K562 (cell line): Measurements from ENCODE around the gene B3GAT3. TPM values are rescaled to one million over a fixed set of nuclear protein-coding genes. Genes with fewer than 3 reads are reported as not detected.
A peak's percentile ranks its signal among the peaks of the same experiment; 100 is the strongest.

Experiments used
- KAT8 ChIP-seq: fragments of 450-650 bp; IDR thresholded peaks from 2 replicates; pipeline ENCODE4 v1.6.1; 2016; ENCODE audit warnings: low read depth, mild to moderate bottlenecking
- MCM5 ChIP-seq: fragments of 450-650 bp; IDR thresholded peaks from 2 replicates; pipeline ENCODE4 v1.6.1; 2016; ENCODE audit warnings: low read depth
- MYBL2 ChIP-seq, 2 experiments: fragments of 450-650 bp in 1 of 2; sonication (generic) in 1 of 2; formaldehyde crosslinking in 1 of 2; IDR thresholded peaks; 2 replicates each; pipeline versions ENCODE4 v1.6.1 to v1.8.1; 2017 to 2022; ENCODE audit warnings: borderline replicate concordance in 1 of 2, inconsistent platforms in 1 of 2, low read depth in 1 of 2, mild to moderate bottlenecking in 1 of 2, missing genetic modification reagents in 1 of 2, moderate library complexity in 1 of 2
- NBN ChIP-seq: fragments of 450-650 bp; IDR thresholded peaks from 2 replicates; pipeline ENCODE4 v1.6.1; 2016; ENCODE audit warnings: low read depth, mild to moderate bottlenecking
- NFRKB ChIP-seq: fragments of 450-650 bp; IDR thresholded peaks from 2 replicates; pipeline ENCODE4 v1.6.1; 2016; ENCODE audit warnings: low read depth
- OTX1 ChIP-seq: fragments of 450-650 bp; formaldehyde crosslinking; IDR thresholded peaks from 2 replicates; pipeline ENCODE4 v1.4.0; 2022; ENCODE audit warnings: mild to moderate bottlenecking
- PHF21A ChIP-seq: fragments of 450-650 bp; IDR thresholded peaks from 2 replicates; pipeline ENCODE4 v1.6.1; 2017; ENCODE audit warnings: low read depth, borderline replicate concordance
- RBM25 ChIP-seq: fragments of 200-400 bp; formaldehyde crosslinking; IDR thresholded peaks from 2 replicates; pipeline ENCODE4 v1.6.1; 2018; ENCODE audit warnings: low read length, low read depth, moderate library complexity; ENCODE audit not compliant: severe bottlenecking
- SRSF9 ChIP-seq: fragments of 200-400 bp; formaldehyde crosslinking; IDR thresholded peaks from 2 replicates; pipeline ENCODE4 v1.6.1; 2017; ENCODE audit warnings: low read depth, low read length, borderline replicate concordance
- TAL1 ChIP-seq: fragments of 450-650 bp; IDR thresholded peaks from 2 replicates; pipeline ENCODE4 v1.6.1; 2016; ENCODE audit warnings: mild to moderate bottlenecking
- ZNF766 ChIP-seq: fragments of 200-800 bp; sonication (Bioruptor generic); conservative IDR thresholded peaks from 2 replicates; pipeline ENCODE4 v1.6.1; 2016; ENCODE audit warnings: missing genetic modification characterization, missing compliant biosample characterization
- polyA plus RNA-seq, 8 experiments: library from polyadenylated mRNA; depleted of rRNA in 4 of 8; stranded (reverse) in 5 of 8; unstranded in 3 of 8; fragments of >200 nt; fragmentation: Nextera tagmentation in 2 of 8; fragmentation: Illumina TruSeq in 1 of 8; extraction: Ambion mirVana in 2 of 8; extraction: Trizol in 1 of 8; gene quantifications; 2 replicates each; pipeline versions ENCODE4 v1.2.1 to v1.2.3, GENCODE V29; 2011 to 2014; ENCODE audit warnings: inconsistent platforms in 1 of 8, missing spikeins in 1 of 8
- total RNA-seq, 7 experiments: library from RNA; depleted of rRNA in 6 of 7; stranded (reverse); fragments of >200 nt in 6 of 7; fragmentation: Illumina TruSeq in 2 of 7; extraction: Trizol in 2 of 7; gene quantifications; 2 replicates each; pipeline versions ENCODE4 v1.2.1 to v1.2.3, GENCODE V29; 2011 to 2021; ENCODE audit warnings: low replicate concordance in 1 of 7
- TF ChIP-seq, protein P1 (sequence below): fragments of 450-650 bp; IDR thresholded peaks from 2 replicates; pipeline ENCODE4 v1.6.1; 2016; ENCODE audit warnings: low read depth
- TF ChIP-seq, protein P2 (sequence below): fragments of 450-650 bp; IDR thresholded peaks from one replicate; pipeline ENCODE4 v1.6.1; 2018; ENCODE audit warnings: mild to moderate bottlenecking, moderate library complexity; ENCODE audit not compliant: partially characterized antibody
- TF ChIP-seq, protein P3 (sequence below), 2 experiments: fragments of 200-800 bp in 1 of 2; sonication (Bioruptor generic) in 1 of 2; sonication (generic) in 1 of 2; formaldehyde crosslinking in 1 of 2; IDR thresholded peaks in 1 of 2; conservative IDR thresholded peaks in 1 of 2; 2 replicates each; pipeline versions ENCODE4 v1.5.0 to v1.6.1; 2016 to 2020; ENCODE audit warnings: missing compliant biosample characterization in 1 of 2, missing genetic modification characterization in 1 of 2, missing genetic modification reagents in 1 of 2
- TF ChIP-seq, protein P4 (sequence below): fragments of 450-650 bp; IDR thresholded peaks from 2 replicates; pipeline ENCODE4 v1.6.1; 2016; ENCODE audit warnings: missing biosample characterization, missing genetic modification characterization

Gene B3GAT3
- total and polyA plus RNA-seq, 9 of the 15 experiments (the other 6 are each of a cell fraction or from before 2014, with no cell fraction given), result 0.30 to 64.0 (median 21.4) TPM

DNA sequence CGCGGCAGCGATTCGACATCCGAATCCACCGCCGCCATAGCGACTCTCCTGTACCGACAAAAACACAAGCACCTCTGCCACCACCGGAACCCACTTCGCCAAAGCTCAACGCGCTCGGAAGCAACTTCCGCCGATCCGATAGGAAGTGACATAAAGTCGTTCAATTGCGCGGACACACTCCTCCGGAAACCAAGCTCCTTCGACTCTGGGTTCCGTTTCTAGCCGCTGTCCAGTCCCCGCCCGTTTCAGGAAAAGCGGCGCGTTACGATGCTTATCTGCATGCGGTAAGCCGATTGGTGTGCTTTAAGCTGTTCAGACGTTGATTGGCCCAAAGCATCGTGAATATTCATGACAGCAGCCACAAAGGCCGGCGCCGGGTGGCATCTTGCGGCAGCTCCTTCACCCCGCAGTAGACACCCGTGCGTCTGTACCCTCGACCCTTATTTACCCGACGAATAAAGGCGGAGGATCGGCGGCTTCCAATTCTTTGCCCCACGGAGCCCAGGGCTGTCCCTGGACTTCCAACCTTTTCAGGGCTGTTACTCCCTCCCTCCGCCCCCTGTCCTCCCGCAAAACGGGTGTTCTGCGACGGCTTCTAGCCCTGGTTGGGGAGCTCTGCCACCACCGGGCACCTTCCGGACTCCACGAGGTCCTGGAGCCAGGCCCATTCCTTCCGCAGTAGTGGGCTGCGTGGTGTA lies 30.2 kb downstream of the B3GAT3 start, which contains the start of gene TUT1 (continued):
- TF ChIP-seq, protein P1, sequence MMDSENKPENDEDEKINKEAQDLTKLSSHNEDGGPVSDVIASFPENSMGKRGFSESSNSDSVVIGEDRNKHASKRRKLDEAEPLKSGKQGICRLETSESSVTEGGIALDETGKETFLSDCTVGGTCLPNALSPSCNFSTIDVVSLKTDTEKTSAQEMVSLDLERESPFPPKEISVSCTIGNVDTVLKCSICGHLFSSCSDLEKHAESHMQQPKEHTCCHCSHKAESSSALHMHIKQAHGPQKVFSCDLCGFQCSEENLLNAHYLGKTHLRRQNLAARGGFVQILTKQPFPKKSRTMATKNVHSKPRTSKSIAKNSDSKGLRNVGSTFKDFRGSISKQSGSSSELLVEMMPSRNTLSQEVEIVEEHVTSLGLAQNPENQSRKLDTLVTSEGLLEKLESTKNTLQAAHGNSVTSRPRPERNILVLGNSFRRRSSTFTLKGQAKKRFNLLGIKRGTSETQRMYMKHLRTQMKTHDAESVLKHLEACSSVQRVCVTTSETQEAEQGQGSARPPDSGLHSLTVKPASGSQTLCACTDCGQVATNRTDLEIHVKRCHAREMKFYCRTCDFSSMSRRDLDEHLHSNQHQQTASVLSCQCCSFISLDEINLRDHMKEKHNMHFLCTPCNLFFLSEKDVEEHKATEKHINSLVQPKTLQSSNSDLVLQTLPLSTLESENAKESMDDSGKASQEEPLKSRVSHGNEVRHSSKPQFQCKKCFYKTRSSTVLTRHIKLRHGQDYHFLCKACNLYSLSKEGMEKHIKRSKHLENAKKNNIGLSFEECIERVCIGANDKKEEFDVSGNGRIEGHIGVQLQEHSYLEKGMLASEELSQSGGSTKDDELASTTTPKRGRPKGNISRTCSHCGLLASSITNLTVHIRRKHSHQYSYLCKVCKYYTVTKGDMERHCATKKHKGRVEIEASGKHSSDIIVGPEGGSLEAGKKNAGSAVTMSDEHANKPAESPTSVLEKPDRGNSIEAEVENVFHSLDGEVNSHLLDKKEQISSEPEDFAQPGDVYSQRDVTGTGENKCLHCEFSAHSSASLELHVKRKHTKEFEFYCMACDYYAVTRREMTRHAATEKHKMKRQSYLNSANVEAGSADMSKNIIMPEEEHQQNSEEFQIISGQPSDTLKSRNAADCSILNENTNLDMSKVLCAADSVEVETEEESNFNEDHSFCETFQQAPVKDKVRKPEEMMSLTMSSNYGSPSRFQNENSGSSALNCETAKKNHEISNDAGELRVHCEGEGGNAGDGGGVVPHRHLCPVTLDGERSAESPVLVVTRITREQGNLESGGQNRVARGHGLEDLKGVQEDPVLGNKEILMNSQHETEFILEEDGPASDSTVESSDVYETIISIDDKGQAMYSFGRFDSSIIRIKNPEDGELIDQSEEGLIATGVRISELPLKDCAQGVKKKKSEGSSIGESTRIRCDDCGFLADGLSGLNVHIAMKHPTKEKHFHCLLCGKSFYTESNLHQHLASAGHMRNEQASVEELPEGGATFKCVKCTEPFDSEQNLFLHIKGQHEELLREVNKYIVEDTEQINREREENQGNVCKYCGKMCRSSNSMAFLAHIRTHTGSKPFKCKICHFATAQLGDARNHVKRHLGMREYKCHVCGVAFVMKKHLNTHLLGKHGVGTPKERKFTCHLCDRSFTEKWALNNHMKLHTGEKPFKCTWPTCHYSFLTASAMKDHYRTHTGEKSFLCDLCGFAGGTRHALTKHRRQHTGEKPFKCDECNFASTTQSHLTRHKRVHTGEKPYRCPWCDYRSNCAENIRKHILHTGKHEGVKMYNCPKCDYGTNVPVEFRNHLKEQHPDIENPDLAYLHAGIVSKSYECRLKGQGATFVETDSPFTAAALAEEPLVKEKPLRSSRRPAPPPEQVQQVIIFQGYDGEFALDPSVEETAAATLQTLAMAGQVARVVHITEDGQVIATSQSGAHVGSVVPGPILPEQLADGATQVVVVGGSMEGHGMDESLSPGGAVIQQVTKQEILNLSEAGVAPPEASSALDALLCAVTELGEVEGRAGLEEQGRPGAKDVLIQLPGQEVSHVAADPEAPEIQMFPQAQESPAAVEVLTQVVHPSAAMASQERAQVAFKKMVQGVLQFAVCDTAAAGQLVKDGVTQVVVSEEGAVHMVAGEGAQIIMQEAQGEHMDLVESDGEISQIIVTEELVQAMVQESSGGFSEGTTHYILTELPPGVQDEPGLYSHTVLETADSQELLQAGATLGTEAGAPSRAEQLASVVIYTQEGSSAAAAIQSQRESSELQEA, result no peak
- TF ChIP-seq NFRKB, result peak; percentile 95
- peak; percentile 85; the same call in 1 of the 2 replicates for TF ChIP-seq PHF21A
- no peak for TF ChIP-seq ZNF766 (CRISPR knock-in tag)
- TF ChIP-seq, protein P2, sequence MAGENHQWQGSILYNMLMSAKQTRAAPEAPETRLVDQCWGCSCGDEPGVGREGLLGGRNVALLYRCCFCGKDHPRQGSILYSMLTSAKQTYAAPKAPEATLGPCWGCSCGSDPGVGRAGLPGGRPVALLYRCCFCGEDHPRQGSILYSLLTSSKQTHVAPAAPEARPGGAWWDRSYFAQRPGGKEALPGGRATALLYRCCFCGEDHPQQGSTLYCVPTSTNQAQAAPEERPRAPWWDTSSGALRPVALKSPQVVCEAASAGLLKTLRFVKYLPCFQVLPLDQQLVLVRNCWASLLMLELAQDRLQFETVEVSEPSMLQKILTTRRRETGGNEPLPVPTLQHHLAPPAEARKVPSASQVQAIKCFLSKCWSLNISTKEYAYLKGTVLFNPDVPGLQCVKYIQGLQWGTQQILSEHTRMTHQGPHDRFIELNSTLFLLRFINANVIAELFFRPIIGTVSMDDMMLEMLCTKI, result no peak
- TF ChIP-seq, protein P3, sequence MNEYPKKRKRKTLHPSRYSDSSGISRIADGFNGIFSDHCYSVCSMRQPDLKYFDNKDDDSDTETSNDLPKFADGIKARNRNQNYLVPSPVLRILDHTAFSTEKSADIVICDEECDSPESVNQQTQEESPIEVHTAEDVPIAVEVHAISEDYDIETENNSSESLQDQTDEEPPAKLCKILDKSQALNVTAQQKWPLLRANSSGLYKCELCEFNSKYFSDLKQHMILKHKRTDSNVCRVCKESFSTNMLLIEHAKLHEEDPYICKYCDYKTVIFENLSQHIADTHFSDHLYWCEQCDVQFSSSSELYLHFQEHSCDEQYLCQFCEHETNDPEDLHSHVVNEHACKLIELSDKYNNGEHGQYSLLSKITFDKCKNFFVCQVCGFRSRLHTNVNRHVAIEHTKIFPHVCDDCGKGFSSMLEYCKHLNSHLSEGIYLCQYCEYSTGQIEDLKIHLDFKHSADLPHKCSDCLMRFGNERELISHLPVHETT (CRISPR knock-in tag; conservative IDR thresholded peaks at IDR 0.05 in 1 of 2, IDR thresholded peaks at IDR 0.05 in 1 of 2), result peak in 1 of 2 experiments; percentile 95; a peak in 2 of 4 replicates
- TF ChIP-seq NBN, result peak; percentile 90
- TF ChIP-seq, protein P4, sequence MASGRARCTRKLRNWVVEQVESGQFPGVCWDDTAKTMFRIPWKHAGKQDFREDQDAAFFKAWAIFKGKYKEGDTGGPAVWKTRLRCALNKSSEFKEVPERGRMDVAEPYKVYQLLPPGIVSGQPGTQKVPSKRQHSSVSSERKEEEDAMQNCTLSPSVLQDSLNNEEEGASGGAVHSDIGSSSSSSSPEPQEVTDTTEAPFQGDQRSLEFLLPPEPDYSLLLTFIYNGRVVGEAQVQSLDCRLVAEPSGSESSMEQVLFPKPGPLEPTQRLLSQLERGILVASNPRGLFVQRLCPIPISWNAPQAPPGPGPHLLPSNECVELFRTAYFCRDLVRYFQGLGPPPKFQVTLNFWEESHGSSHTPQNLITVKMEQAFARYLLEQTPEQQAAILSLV (tag), result no peak
- TF ChIP-seq OTX1, result peak; percentile 19; the same call in 1 of the 2 replicates
- no peak for TF ChIP-seq SRSF9
- no peak for TF ChIP-seq MCM5
- peak; percentile 26 for TF ChIP-seq RBM25
- TF ChIP-seq KAT8, result no peak
- peak; percentile 68; the same call in 1 of the 2 replicates for TF ChIP-seq MYBL2 (IDR thresholded peaks at IDR 0.05; ENCODE audit: low read depth)
- TF ChIP-seq MYBL2 (CRISPR knock-in tag; IDR thresholded peaks at IDR 0.05; ENCODE audit: borderline replicate concordance), result no peak
- TF ChIP-seq TAL1, result no peak
